Stimulated activated CD4-positive, alpha-beta T cell treated with anti-CD3 and anti-CD28 coated beads, Interleukin-4, amount 100 ng/mL, for 1 hour (primary cell): ENCODE results near the gene CD300A.

Experiments used
- DNase-seq: peaks from one replicate; pipeline ENCODE4 v3.0.0-alpha.2; 2020

Gene CD300A

GRCh38 chr17:74522381-74523105, 56.1 kb downstream of the CD300A start:
- DNase-seq, result no peak

DNA sequence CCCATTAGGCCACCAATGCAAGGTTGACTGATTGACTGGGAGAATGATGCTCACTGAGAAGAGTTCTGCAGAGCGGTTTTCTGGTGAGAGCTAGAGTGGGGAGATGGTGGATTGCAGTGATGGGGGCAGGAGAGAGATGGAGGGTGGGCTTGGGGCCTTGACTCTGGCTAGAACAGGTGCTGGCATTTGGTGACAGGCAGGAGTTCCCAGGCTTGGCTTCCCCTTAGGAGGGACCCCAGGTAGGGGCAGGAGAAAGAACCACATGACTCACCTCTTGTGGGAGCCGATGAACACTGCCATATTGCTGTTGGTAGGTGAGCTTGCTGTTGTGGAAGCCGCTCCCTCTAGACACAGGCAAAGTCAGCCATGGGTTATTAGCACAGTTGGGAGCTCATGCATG, 56.9 kb downstream of the CD300A start:
- DNase-seq, result no peak

GRCh38 chr17:74524653-74525464, 58.4 kb downstream of the CD300A start:
- DNase-seq, result no peak

- DNase-seq, result no peak
These were observed 59.0 kb downstream of the CD300A start for GRCh38 chr17:74525465-74525725.

GRCh38 chr17:74525781-74526288, 59.4 kb downstream of the CD300A start:
- no peak for DNase-seq

DNA sequence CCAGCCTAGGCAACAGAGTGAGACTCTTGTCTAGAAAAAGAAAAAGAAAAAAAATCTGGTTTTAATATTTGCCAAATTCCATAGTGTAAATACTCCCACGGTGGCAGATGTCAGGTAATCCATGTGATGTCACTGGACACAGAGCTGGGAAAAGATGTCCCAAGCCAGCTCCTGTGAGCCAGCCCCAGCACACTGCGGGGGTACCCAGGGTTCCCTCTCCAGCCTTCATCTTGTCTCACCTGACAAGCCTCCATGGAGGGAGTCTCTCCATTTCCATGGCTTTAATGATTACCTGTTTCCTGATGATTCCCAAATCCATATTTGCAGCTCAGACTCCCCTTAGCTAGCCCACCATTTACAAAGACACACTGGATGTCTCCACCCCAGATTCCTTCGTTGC, 60.2 kb downstream of the CD300A start:
- no peak for DNase-seq

GRCh38 chr17:74527081-74527480, 60.6 kb downstream of the CD300A start:
- no peak for DNase-seq

GRCh38 chr17:74527756-74528155, 61.3 kb downstream of the CD300A start:
- no peak for DNase-seq

GRCh38 chr17:74528491-74529199, 62.2 kb downstream of the CD300A start:
- DNase-seq, result no peak

GRCh38 chr17:74529243-74529642, 62.8 kb downstream of the CD300A start:
- no peak for DNase-seq

DNA sequence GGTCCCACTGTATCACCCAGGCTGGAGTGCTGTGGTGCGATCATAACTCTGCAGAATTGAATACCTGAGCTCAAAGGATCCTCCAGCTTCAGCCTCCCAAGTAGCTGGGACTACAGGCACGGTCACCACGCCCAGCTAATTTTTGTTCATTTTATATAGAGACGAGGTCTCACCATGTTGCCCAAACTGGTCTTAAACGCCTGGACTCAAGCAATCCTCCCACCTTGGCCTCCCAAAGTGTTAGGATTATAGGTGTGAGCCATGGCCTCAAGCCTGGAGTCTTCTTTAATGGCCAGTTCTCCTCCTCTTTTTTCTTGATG, 64.4 kb downstream of the CD300A start:
- no peak for DNase-seq

GRCh38 chr17:74531231-74531761, 64.9 kb downstream of the CD300A start, which contains the start of gene CD300LB:
CD300LB (minus strand) TSS chr17:74531475; CDS start chr17:74531350, 125 bp downstream.
- DNase-seq, result no peak

GRCh38 chr17:74532115-74532514, 65.7 kb downstream of the CD300A start:
- no peak for DNase-seq
